BJ (cell line): ENCODE data around the gene DAW1. TPM values are rescaled to one million over a fixed set of nuclear protein-coding genes. Genes with fewer than 3 reads are reported as not detected.
"Not testable (repeated sequence)": the region's sequence is repeated elsewhere in the genome, so short reads cannot be mapped to it uniquely, and the experiment has no call there.

Experiments
- CTCF ChIA-PET: fragments of 350-600 bp; formaldehyde crosslinking; extraction: SDS; loops from one replicate; lab custom pipeline; 2021; ENCODE audit warnings: antibody characterized with exemption, inconsistent platforms; lab: Yijun Ruan, JAX
- POLR2A ChIA-PET: fragments of 300-600 bp; sonication (Branson Sonifier 250); formaldehyde crosslinking; extraction: SDS; loops from one replicate; lab custom pipeline; 2021; ENCODE audit warnings: antibody characterized with exemption; lab: Charles Lee
- DNase-seq: peaks from one replicate; pipeline ENCODE4 v3.0.0-alpha.2; 2011; ENCODE audit warnings: low read depth
- H3K27me3 ChIP-seq: 2 replicates; pipeline ENCODE4 v1.6.0; 2011; ENCODE audit warnings: low read length; ENCODE audit not compliant: control insufficient read depth, insufficient read depth
- H3K36me3 ChIP-seq: 2 replicates; pipeline ENCODE4 v1.5.1; 2011; ENCODE audit warnings: low read length; ENCODE audit not compliant: control insufficient read depth, insufficient read depth
- H3K4me3 ChIP-seq: 2 replicates; pipeline ENCODE4 v1.5.1; 2011; ENCODE audit warnings: low read depth, mild to moderate bottlenecking, control low read depth, low read length
- CTCF ChIP-seq: IDR thresholded peaks from 2 replicates; pipeline ENCODE4 v1.5.1; 2011; ENCODE audit warnings: low read depth, mild to moderate bottlenecking, control low read depth, inconsistent platforms, low read length, moderate library complexity; ENCODE audit not compliant: insufficient read depth
- polyA plus RNA-seq: library from polyadenylated mRNA; depleted of rRNA; stranded (reverse); fragments of >200 nt; gene quantifications from 2 replicates; pipeline ENCODE4 v1.2.3, GENCODE V29; 2011

The DAW1 gene
- polyA plus RNA-seq, 1 experiment: not detected

GRCh38 chr2:227834916-227835650, 36.3 kb upstream of the DAW1 start:
- Histone ChIP-seq H3K27me3 (no peaks in the 10 kb centered on the region; the same call in 1 of the 2 replicates), H3K36me3 (no peaks in the 10 kb centered on the region), H3K4me3 (no peak overlapping the region)
- ChIA-PET POLR2A (no interaction called here), CTCF (no interaction called here)
- no peak for TF ChIP-seq CTCF
- DNase-seq: no peak

- H3K36me3 ChIP-seq, POLR2A ChIA-PET, CTCF ChIA-PET, DNase-seq, H3K4me3 ChIP-seq, H3K27me3 ChIP-seq: not testable (repeated sequence)
Measured at GRCh38 chr2:227839339-227840129, 31.9 kb upstream of the DAW1 start.

GRCh38 chr2:227846831-227847230, 24.6 kb upstream of the DAW1 start:
- Histone ChIP-seq H3K27me3 (no peaks in the 10 kb centered on the region), H3K36me3 (no peaks in the 10 kb centered on the region), H3K4me3 (no peak overlapping the region)
- CTCF ChIA-PET: interaction anchor here (1.0 kb wide), 1 partner anchor 10 kb away, joined by 3 read pairs; no protein-coding TSS in a partner anchor
- POLR2A ChIA-PET: no interaction called here
- TF ChIP-seq CTCF: no peak
- no peak for DNase-seq

- DNase-seq: no peak
- CTCF ChIA-PET: no interaction called here
Measured at GRCh38 chr2:227848146-227848545, 23.3 kb upstream of the DAW1 start.

GRCh38 chr2:227848586-227848985, 22.8 kb upstream of the DAW1 start:
- H3K36me3 ChIP-seq: no peaks in the 10 kb centered on the region
- DNase-seq: no peak
- H3K27me3 ChIP-seq: no peaks in the 10 kb centered on the region
- H3K4me3 ChIP-seq: no peak overlapping the region
- POLR2A ChIA-PET: no interaction called here
- TF ChIP-seq CTCF: no peak
- CTCF ChIA-PET: no interaction called here

More at GRCh38 chr2:227848146-227848545, 23.3 kb upstream of the DAW1 start:
- no peak for TF ChIP-seq CTCF
- no peaks in the 10 kb centered on the region for H3K27me3 ChIP-seq
- no peaks in the 10 kb centered on the region for H3K36me3 ChIP-seq
- H3K4me3 ChIP-seq: no peak overlapping the region
- POLR2A ChIA-PET: no interaction called here
